ENCODE data around the gene MAU2. TPM values are rescaled to one million over a fixed set of nuclear protein-coding genes. Genes with fewer than 3 reads are reported as not detected.

The MAU2 gene
- total and polyA plus RNA-seq, 2 of the 8 experiments (the other 6 are each of a cell fraction or from before 2014, with no cell fraction given): 32.0 to 40.8 TPM

DNA sequence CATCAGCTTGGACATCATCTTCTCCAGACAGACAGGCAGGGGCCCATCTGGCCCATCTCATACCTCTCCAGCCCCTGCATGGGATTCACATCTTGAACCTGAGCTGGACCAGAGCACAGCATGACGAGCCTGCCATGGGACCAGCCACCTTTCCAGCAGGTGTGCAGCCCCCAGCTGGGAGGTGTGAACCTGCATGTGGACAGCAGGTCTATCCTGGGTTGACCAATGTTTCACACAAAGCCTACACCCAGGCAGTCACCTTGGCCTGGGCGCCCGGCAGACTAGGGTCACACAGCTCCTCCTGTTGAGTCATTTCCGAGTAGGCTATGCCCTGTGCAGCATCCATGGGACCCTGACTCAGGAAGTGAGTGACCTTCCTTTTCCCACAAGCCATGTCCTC, 41.4 kb downstream of the MAU2 start:
- H3K27me3 ChIP-seq (replicated peaks in 1 of 4; ENCODE audit: control insufficient read depth in 3 of 4, extremely low read depth in 1 of 4, insufficient read depth in 3 of 4, low read length in 3 of 4): 0 out of 7 replicates have a peak, but pooled peaks cover 0 to 4% (median 0%) of the 10 kb centered on the region in 4 experiments
- H2AK5ac ChIP-seq (ENCODE audit: low read depth, low read length): peak overlapping the region; percentile 12; the same call in 1 of the 2 replicates
- H4K8ac ChIP-seq (ENCODE audit: extremely low read depth, insufficient read depth, low read length): no peak overlapping the region; the same call in 1 of the 2 replicates
- FAIRE-seq: no peak
- H2BK12ac ChIP-seq (ENCODE audit: low read depth, low read length): no peak overlapping the region
- no peak overlapping the region for H4K91ac ChIP-seq (replicated peaks; ENCODE audit: insufficient read length, low read length)
- no peak overlapping the region for H3K56ac ChIP-seq (replicated peaks; ENCODE audit: insufficient read length, low read depth, low read length)
- no peaks in the 10 kb centered on the region for H4K20me1 ChIP-seq (replicated peaks in 1 of 2; ENCODE audit: control insufficient read depth in 1 of 2, insufficient read depth in 2 of 2, low read length in 2 of 2)
- no peak for DNase-seq (ENCODE audit: low read depth in 1 of 2, low spot score in 2 of 2)
- H3K23me2 ChIP-seq (ENCODE audit: low read depth, low read length): no peaks in the 10 kb centered on the region
- H3K18ac ChIP-seq (ENCODE audit: extremely low read depth, low read length): no peak overlapping the region
- H3K4me3 ChIP-seq (ENCODE audit: extremely low read depth in 1 of 4, insufficient read depth in 2 of 4, low read depth in 3 of 4, low read length in 4 of 4): no peak overlapping the region
- H2BK20ac ChIP-seq (ENCODE audit: low read length): no peak overlapping the region
- no peak overlapping the region for H3K23ac ChIP-seq (ENCODE audit: insufficient read length)
- H3K4me1 ChIP-seq (replicated peaks in 1 of 4; ENCODE audit: control insufficient read depth in 3 of 4, insufficient read depth in 4 of 4, low read length in 3 of 4): peaks cover 0 to 2% (median 0%) of the 10 kb centered on the region in 4 experiments; a peak in 5 of 7 replicates
- H2BK15ac ChIP-seq (ENCODE audit: low read length): peak overlapping the region; percentile 61; the same call in 1 of the 2 replicates
- H3K27ac ChIP-seq (ENCODE audit: low read depth, low read length): no peak overlapping the region
- WGBS, 2 experiments (ENCODE audit: extremely low coverage in 1 of 2, insufficient coverage in 1 of 2, insufficient read length in 1 of 2, insufficient replicate concordance in 2 of 2, low coverage in 1 of 2, low lambda C conversion rate in 2 of 2, missing lambda C conversion rate in 1 of 2): 96% methylated on average over 4 of the region's 4 CpGs; no CpG with 5 or more reads in 1 of the 2 experiments
- no peak overlapping the region for H2BK5ac ChIP-seq (ENCODE audit: low read depth, low read length)
- H3K79me1 ChIP-seq (ENCODE audit: low read depth, low read length): no peaks in the 10 kb centered on the region
- H3K9ac ChIP-seq (replicated peaks in 1 of 4; ENCODE audit: extremely low read depth in 1 of 4, low read depth in 3 of 4, low read length in 3 of 4): no peak overlapping the region
- no peak overlapping the region for H2BK120ac ChIP-seq (replicated peaks; ENCODE audit: low read depth, low read length)
- ChIA-PET CTCF (ENCODE audit: partially characterized antibody) (interaction anchor here (0.6 to 8.7 kb wide), 19 partner anchors 10 to 1055 kb away, joined by 3 to 146 read pairs (median 4); no protein-coding TSS in a partner anchor), POLR2A (ENCODE audit: partially characterized antibody) (interaction anchor here (0.7 to 8.3 kb wide), 8 partner anchors 21 to 183 kb away, joined by 3 to 44 read pairs (median 3); partner anchors contain the start of gene GATAD2A)
- no peak overlapping the region for H3K14ac ChIP-seq (ENCODE audit: insufficient read length)
- no peak overlapping the region for H3K4ac ChIP-seq (replicated peaks; ENCODE audit: insufficient read length, low read depth, low read length)
- H2AFZ ChIP-seq (ENCODE audit: low read length): no peak overlapping the region
- no peaks in the 10 kb centered on the region for H3K9me3 ChIP-seq (ENCODE audit: insufficient read depth in 2 of 2, low read depth in 1 of 2, low read length in 1 of 2)
- TF ChIP-seq RXRA (IDR thresholded peaks at IDR 0.05; ENCODE audit: insufficient read depth, low read depth, low read length): no peak
- no peak for TF ChIP-seq TAF1 (IDR thresholded peaks at IDR 0.05; ENCODE audit: low read depth, low read length)
- TF ChIP-seq, protein P1, sequence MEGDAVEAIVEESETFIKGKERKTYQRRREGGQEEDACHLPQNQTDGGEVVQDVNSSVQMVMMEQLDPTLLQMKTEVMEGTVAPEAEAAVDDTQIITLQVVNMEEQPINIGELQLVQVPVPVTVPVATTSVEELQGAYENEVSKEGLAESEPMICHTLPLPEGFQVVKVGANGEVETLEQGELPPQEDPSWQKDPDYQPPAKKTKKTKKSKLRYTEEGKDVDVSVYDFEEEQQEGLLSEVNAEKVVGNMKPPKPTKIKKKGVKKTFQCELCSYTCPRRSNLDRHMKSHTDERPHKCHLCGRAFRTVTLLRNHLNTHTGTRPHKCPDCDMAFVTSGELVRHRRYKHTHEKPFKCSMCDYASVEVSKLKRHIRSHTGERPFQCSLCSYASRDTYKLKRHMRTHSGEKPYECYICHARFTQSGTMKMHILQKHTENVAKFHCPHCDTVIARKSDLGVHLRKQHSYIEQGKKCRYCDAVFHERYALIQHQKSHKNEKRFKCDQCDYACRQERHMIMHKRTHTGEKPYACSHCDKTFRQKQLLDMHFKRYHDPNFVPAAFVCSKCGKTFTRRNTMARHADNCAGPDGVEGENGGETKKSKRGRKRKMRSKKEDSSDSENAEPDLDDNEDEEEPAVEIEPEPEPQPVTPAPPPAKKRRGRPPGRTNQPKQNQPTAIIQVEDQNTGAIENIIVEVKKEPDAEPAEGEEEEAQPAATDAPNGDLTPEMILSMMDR (IDR thresholded peaks at IDR 0.05; ENCODE audit: control extremely low read depth in 1 of 3, insufficient read depth in 1 of 3, low read depth in 1 of 3, low read length in 3 of 3): no peak
- no peak for TF ChIP-seq TAF7 (optimal IDR thresholded peaks at IDR 0.05; ENCODE audit: borderline replicate concordance, low read depth, low read length)
- no peak for TF ChIP-seq TCF12 (IDR thresholded peaks at IDR 0.05; ENCODE audit: low read depth, low read length)
- no peak for TF ChIP-seq BRCA1 (IDR thresholded peaks at IDR 0.05; ENCODE audit: low read depth, low read length)
- TF ChIP-seq POLR2A (IDR thresholded peaks at IDR 0.05; ENCODE audit: control extremely low read depth in 1 of 2, low read depth in 2 of 2, low read length in 2 of 2): no peak
- no peak for TF ChIP-seq MAX (IDR thresholded peaks at IDR 0.05)
- no peak for TF ChIP-seq KDM1A (IDR thresholded peaks at IDR 0.05; ENCODE audit: borderline replicate concordance, low read length)
- H3K79me2 ChIP-seq (ENCODE audit: control insufficient read depth in 1 of 2, insufficient read depth in 2 of 2, low read length in 2 of 2): no peaks in the 10 kb centered on the region
- H3K4me2 ChIP-seq (ENCODE audit: insufficient read depth in 1 of 2, low read depth in 2 of 2, low read length in 2 of 2): no peak overlapping the region
- H4K5ac ChIP-seq (ENCODE audit: insufficient read length, low read depth, low read length): no peak overlapping the region
- 0 out of 8 replicates have a peak, but pooled peaks cover 0 to 3% (median 0%) of the 10 kb centered on the region in 4 experiments for H3K36me3 ChIP-seq (ENCODE audit: control insufficient read depth in 2 of 4, insufficient read depth in 4 of 4, low read length in 3 of 4)
